Upper lobe of left lung (tissue), 6 donors: ENCODE data around the gene RNU4-1. TPM values are rescaled to one million over a fixed set of nuclear protein-coding genes. Genes with fewer than 3 reads are reported as not detected.
"Not testable (repeated sequence)": the region's sequence is repeated elsewhere in the genome, so short reads cannot be mapped to it uniquely, and the experiment has no call there.

ENCODE experiments used
- ATAC-seq, 2 donors: fragments of 200-7000 bp; cut with Tn5 transposase; one replicate each; pipeline ENCODE4 v1.9.1; 2022; ENCODE audit warnings: mild to moderate bottlenecking in 2 of 2, moderate library complexity in 2 of 2; ENCODE audit not compliant: low FRiP score in 2 of 2
- DNase-seq, 2 donors: peaks; one replicate each; pipeline ENCODE4 v3.0.0-alpha.2; 2019 to 2020
- H3K27ac ChIP-seq, 4 donors: fragments of 200-600 bp; sonication (generic); one replicate each; pipeline ENCODE4 v1.5.1; 2016 to 2019
- H3K27me3 ChIP-seq, 4 donors: fragments of 200-600 bp; sonication (generic); one replicate each; pipeline ENCODE4 v1.5.1; 2017 to 2019
- H3K36me3 ChIP-seq, 4 donors: fragments of 200-600 bp; sonication (generic); one replicate each; pipeline ENCODE4 v1.5.1; 2016 to 2019
- H3K4me1 ChIP-seq, 4 donors: fragments of 200-600 bp; sonication (generic); one replicate each; pipeline ENCODE4 v1.5.1; 2018 to 2019
- H3K4me3 ChIP-seq, 4 donors: fragments of 200-600 bp; sonication (generic); one replicate each; pipeline ENCODE4 v1.5.1; 2017 to 2019; ENCODE audit warnings: mild to moderate bottlenecking in 2 of 4, moderate library complexity in 1 of 4
- H3K9me3 ChIP-seq, 4 donors: fragments of 200-600 bp; sonication (generic); one replicate each; pipeline ENCODE4 v1.5.1; 2018 to 2019
- CTCF ChIP-seq, 6 experiments: fragments of 450-650 bp in 4 of 6; fragments of 200-600 bp in 2 of 6; sonication (generic) in 2 of 6; IDR thresholded peaks; one replicate each; pipeline ENCODE4 v1.5.1; 2016 to 2019; ENCODE audit warnings: antibody characterized with exemption in 6 of 6
- EP300 ChIP-seq, 4 donors: sonication (generic); formaldehyde crosslinking; IDR thresholded peaks; one replicate each; pipeline ENCODE4 v1.5.1; 2017; ENCODE audit warnings: antibody characterized with exemption in 4 of 4, control low read depth in 2 of 4
- POLR2A ChIP-seq, 4 donors: fragments of 450-650 bp; IDR thresholded peaks; one replicate each; pipeline ENCODE4 v1.5.1; 2016 to 2017; ENCODE audit warnings: antibody characterized with exemption in 4 of 4, mild to moderate bottlenecking in 2 of 4
- POLR2AphosphoS5 ChIP-seq, 2 donors: sonication (generic); formaldehyde crosslinking; IDR thresholded peaks; one replicate each; pipeline ENCODE4 v1.5.1; 2017; ENCODE audit warnings: antibody characterized with exemption in 2 of 2
- WGBS, 2 donors: methylation state at CpG; one replicate each; pipeline ENCODE4 v1.1.5; 2017 to 2018; 5-methylcytosine and 5-hydroxymethylcytosine counted together
- total RNA-seq, 6 donors: library from RNA; depleted of rRNA in 4 of 6; stranded (reverse); fragments of >200 nt in 4 of 6; gene quantifications; one replicate each; pipeline versions ENCODE4 v1.1.0 to v1.2.1, GENCODE V29; 2016 to 2021
- donor health status: DM: no; HTN: no; CAD: no; lungs with moderate emphysema.
- donor health status: DM: no; HTN: yes; CAD: no; lungs with severe emphysema.

The RNU4-1 gene
- total RNA-seq, 6 donors from 2014 or later, result under 0.01 to 4,461 (median under 0.01) TPM

DNA sequence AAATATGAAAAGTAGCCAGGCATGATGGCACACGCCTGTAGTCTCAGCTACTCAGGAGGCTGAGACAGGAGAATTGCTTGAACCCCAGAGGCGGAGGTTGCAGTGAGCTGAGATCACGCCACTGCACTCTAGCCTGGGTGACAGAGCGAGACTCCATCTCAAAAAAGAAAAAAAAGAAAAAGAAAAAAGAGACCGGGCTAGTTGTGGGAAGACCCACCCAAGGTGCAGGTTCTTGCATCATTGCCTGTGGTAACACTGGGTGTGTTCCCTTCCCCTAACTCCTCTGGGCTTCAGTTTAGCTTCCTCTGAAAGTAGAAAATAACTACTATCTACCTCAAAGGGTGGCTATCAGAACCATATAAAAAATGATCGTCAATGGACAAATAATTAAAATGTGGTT is 39.7 kb downstream of the RNU4-1 start:
- H3K9me3 ChIP-seq, H3K4me3 ChIP-seq, H3K36me3 ChIP-seq, DNase-seq, H3K27me3 ChIP-seq: not testable (repeated sequence)
- Histone ChIP-seq H3K4me1 (peaks cover 92 to 99% (median 96%) of the 10 kb centered on the region in 4 donors), H3K27ac (peak overlapping the region; percentile 82 to 95 (median 86))
- ATAC-seq, result peak in 1 of 2 donors; percentile 63
- WGBS, 2 donors, result 57 to 69% methylated on average over 6 of the region's 6 CpGs
- TF ChIP-seq POLR2AphosphoS5 (IDR thresholded peaks at IDR 0.05), result peak in 1 of 2 donors; percentile 18

DNA sequence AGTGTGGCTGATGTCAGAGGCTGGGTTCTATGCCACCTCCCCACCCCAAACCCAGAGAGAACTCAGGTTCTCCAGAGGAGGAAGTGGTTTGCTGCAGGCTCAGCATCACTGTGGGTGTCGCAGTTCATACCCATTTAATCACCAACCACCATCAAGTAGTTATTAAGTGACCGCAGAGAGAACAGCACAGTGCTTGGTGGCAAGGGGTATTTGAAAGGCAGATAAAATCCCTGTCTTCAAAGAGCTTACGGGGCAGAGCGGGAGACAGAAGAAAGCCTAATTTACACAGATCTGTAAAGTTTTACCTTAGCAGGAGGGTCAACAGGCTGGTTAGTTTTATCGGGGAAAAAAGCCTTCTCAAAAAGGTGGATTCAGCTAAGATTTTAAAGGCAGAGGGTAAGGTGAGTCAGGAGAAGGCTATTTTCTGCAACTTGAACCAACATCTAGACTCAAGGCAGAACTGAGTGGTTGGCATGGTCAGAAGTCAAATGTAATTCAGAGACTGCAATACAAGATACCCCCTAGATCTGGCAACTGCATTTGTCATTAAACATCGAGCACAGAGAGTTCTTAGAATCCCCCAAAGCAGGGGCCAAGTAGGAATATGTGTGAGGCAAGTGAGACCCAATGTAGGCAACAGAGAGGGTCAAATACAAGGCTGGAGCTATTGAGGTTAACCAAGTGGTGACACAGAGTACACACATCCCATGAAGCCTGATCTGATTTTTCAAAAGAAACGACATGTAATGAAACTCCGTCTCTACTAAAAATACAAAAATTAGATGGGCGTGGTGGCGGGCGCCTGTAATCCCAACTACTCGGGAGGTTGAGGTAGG is 40.7 kb downstream of the RNU4-1 start:
- Histone ChIP-seq H3K27ac (peak overlapping the region; percentile 82 to 95 (median 88)), H3K4me1 (peaks cover 90 to 99% (median 96%) of the 10 kb centered on the region in 4 donors), H3K36me3 (peaks cover 0 to 6% (median 2%) of the 10 kb centered on the region in 4 donors), H3K9me3 (no peaks in the 10 kb centered on the region), H3K4me3 (no peak overlapping the region), H3K27me3 (no peaks in the 10 kb centered on the region)
- peak in 1 of 4 donors; percentile 31 for TF ChIP-seq POLR2A (IDR thresholded peaks at IDR 0.05)
- no peak for TF ChIP-seq EP300 (IDR thresholded peaks at IDR 0.05)
- DNase-seq, result peak in 1 of 2 donors; percentile 75
- ATAC-seq, result peak; percentile 53 to 76
- 78 to 80% methylated on average over 11 to 12 of the region's 12 CpGs for WGBS, 2 donors

- not testable (repeated sequence) for H3K9me3 ChIP-seq, H3K4me3 ChIP-seq, ATAC-seq, DNase-seq, H3K36me3 ChIP-seq, H3K27me3 ChIP-seq
- Histone ChIP-seq H3K4me1 (peaks cover 85 to 99% (median 96%) of the 10 kb centered on the region in 4 donors), H3K27ac (peak overlapping the region; percentile 82 to 95 (median 88))
- 79 to 85% methylated on average over 12 of the region's 12 CpGs for WGBS, 2 donors
These were observed 41.5 kb downstream of the RNU4-1 start for GRCh38 chr12:120251364-120252070.

GRCh38 chr12:120249875-120250795 is 42.9 kb downstream of the RNU4-1 start:
- Histone ChIP-seq H3K9me3 (no peaks in the 10 kb centered on the region), H3K27ac (peak overlapping the region; percentile 82 to 95 (median 88)), H3K36me3 (peaks cover 0 to 2% (median 0%) of the 10 kb centered on the region in 4 donors), H3K4me1 (peaks cover 74 to 95% (median 86%) of the 10 kb centered on the region in 4 donors), H3K27me3 (no peaks in the 10 kb centered on the region), H3K4me3 (peak overlapping the region in 1 of 4 donors; percentile 4)
- ATAC-seq (peak; percentile 49 to 71), DNase-seq (peak in 1 of 2 donors; percentile 63)
- 35 to 50% methylated on average over 4 to 7 of the region's 8 CpGs for WGBS, 2 donors
- no peak for TF ChIP-seq CTCF (IDR thresholded peaks at IDR 0.05)
- peak in 1 of 4 donors; percentile 65 for TF ChIP-seq EP300 (IDR thresholded peaks at IDR 0.05)
- peak in 1 of 4 donors; percentile 10 for TF ChIP-seq POLR2A (IDR thresholded peaks at IDR 0.05)
- TF ChIP-seq POLR2AphosphoS5 (IDR thresholded peaks at IDR 0.05), result peak; percentile 53 to 68

DNA sequence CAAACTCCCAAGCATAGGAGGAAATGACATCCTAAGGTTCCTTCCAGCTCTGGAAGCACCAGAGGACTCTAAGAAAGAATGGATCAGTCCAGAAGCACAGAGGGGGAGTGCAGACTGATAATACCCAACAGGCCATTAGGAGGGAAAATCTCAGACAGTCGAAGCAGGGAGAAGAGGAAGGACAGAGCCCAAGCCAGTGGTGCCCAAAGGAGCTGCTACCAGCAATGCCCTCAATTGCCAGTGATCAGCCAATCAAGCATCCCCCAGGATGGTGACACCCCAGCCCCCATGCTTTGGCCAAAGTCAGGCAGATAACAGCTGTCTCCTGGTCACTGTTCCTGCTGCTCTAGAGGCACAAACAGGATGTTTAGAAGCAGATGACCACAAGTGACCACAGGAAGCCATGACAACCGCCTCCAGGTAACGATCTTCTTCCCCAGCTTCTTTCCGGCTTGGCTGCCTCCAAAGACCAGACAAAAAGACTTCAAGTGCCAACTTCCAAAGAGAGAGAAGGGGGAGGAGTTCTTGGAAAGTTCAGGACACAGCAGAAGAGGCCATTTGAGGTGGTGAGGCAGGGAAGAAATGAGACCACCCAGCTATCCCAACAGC is 43.7 kb downstream of the RNU4-1 start:
- DNase-seq, result peak in 1 of 2 donors; percentile 63
- TF ChIP-seq EP300 (IDR thresholded peaks at IDR 0.05), result peak in 2 of 4 donors; percentile 55 to 62
- TF ChIP-seq POLR2A (IDR thresholded peaks at IDR 0.05), result no peak
- no peak for TF ChIP-seq CTCF (IDR thresholded peaks at IDR 0.05)
- TF ChIP-seq POLR2AphosphoS5 (IDR thresholded peaks at IDR 0.05), result peak; percentile 51 to 55
- H3K4me3 ChIP-seq, result peak overlapping the region in 1 of 4 donors; percentile 4
- 26 to 51% methylated on average over 4 of the region's 4 CpGs for WGBS, 2 donors
- H3K4me1 ChIP-seq, result peaks cover 73 to 94% (median 83%) of the 10 kb centered on the region in 4 donors
- H3K9me3 ChIP-seq, result no peaks in the 10 kb centered on the region
- no peaks in the 10 kb centered on the region for H3K27me3 ChIP-seq
- peak in 1 of 2 donors; percentile 27 for ATAC-seq
- H3K36me3 ChIP-seq, result no peaks in the 10 kb centered on the region
- peak overlapping the region; percentile 82 to 95 (median 88) for H3K27ac ChIP-seq
